DMS53 treated with DMSO at 0.1 percent for 48 hours (cell line): ENCODE measurements around the gene HDAC3.
"Not testable (repeated sequence)": the region's sequence is repeated elsewhere in the genome, so short reads cannot be mapped to it uniquely, and the experiment has no call there.

Experiments
- DNase-seq: peaks from one replicate; lab custom pipeline; 2025; ENCODE audit not compliant: unreplicated experiment; lab: John Stamatoyannopoulos, UW

HDAC3 gene

DNA sequence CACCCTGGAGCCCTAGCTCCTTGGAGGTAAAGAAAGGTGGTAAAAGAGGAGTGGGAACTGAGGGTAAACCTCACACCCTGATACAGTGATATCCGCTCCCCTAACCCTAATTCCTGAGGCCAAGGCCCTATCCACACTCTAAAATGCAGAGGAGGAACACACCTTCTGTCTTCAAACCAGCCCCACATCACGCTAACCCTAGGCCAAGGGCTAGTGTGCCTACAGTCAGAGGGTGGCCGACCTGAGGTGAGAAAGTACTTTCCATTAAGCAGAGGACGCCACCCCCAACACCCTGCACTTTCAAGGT, 590 bp downstream of the HDAC3 start:
- DNase-seq: no peak

DNA sequence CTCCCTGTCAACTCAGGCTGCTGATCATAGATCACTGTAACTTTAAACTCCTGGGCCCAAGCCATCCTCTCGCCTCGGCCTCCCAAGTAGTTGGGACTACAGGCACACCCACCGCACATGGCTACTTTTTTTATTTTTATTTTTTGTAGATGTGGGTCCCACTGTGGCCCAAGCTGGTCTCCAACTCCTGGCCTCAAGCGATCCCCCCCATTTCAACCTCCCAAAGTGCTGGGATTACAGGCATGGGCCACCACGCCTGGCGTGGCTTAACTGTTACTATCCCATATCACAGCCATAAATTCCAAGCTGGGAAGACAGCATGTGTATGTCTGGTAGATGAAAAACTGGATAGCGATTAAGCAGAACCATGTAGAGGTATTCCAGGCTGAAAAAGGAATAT, 1.0 kb downstream of the HDAC3 start:
- DNase-seq: no peak

DNA sequence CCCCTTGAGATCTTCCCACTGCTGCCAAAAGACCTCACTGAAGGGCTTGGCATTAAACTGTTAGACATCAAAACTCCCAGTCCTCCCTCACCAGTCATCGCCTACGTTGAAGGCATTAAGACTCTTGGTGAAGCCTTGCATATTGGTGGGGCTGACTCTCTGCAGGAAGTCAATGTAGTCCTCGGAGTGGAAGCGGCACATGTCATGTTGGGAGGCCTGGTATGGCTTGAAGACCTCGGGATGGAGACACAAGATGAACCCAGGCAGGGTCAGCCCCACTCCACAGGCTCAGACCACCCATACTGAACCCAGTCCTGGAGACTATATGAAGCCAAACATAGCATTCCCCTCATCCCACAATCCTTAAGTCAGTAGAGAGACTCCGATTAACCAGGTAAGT, 1.9 kb downstream of the HDAC3 start:
- DNase-seq: no peak

DNA sequence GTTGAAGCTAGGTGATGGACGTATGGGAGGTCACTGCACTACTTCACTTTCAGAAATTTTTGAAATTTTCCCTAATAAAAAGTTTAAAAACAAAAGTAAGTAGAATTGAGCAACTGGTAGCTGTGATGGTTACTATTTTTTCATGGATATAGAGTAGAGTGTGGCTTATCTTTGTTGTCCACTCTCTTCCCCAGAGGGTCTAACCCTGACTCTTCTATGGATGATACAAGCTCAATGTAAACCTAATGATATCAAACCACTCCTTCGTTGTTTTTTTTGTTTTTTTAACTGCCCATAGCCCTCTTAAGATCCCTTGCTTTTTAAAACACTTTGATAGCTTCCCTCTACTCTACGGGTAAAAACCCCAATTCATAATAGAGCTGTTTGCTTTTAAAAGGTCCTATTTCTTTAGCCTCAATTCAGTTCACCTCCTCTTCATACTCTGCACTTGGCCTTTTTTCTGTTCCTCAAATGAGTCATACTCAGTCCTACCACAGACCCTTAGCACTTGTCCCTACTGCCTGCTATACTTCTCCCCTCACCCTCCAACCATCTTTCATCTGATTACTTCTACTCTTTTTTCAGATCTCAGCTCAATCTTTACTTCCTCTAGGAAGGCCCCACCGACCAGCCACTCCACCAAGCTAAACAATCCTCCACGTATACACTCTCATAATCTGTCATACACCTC, 2.6 kb downstream of the HDAC3 start:
- DNase-seq: no peak

DNA sequence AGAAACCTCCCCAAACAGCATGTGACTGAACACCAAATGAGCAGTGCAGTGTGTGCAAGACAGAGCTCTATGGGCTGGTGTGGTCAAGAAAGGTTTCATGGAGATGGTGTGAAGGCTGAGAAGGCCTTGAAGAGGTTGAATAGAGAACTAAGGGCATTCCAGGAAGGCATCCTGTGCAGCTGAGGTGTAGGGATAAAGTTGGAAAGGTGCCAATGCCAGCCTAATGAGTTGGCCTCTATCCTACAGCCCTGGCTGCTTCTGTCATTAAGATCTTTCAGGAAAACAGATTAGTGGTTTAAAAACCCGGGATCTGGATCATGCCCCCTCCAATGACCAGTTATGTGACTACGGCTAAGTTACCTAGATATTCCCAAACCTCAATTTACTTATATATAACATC, 4.0 kb downstream of the HDAC3 start:
- DNase-seq: no peak

DNA sequence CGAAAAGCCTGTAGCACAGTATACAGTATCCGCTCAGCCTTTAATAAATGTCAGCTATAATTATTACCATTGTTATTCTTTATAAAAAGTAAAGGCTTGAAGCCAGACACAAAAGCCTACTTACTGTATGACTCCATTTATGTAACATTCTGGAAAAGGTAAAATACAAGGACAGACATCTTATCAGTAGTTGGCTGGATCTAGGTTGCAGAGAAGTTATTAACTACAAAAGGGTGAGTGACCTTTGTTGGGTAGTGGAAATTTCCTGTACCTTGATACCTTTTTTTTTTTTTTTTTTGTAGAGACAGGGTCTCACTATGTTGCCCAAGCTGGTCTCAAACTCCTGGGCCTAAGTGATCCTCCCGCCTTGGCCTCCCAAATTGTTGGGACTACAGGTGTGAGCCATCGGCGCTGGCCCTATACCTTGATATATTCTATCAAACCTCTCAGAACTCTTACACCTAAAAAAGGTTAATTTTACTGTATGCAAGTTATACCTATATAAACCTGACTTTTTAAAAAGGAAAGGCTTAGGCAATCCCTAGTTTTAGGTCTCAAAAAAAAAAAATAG, 6.0 kb downstream of the HDAC3 start:
- DNase-seq: no peak

DNA sequence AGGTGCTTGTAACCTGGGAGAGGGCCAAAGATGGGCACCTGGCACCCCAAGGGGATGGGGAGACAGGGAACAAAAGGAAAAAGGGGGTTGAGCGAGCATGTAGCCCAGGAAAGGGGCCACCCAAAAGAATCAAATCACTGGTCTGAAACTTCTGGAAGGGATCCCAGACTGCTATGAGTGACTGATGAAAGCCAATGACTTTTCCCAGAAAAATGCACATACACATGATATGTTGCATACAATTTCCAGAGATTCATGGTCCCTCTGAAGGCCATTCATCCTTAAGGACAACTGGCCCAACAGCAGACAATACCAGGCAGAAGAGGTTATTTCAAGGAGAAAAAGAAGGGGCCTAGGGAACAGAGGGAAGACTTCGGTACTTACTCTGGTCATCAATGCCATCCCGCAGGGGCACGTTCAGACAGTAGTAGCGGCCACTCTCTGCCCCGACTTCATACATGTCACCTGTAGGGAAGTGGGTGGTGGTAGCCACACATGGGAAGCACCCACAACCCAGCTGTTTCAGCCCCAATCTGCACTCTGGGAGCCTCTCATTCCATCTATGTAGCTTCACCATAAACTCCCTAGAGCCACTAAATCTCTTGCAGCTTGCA, 8.4 kb downstream of the HDAC3 start:
- DNase-seq: no peak

DNA sequence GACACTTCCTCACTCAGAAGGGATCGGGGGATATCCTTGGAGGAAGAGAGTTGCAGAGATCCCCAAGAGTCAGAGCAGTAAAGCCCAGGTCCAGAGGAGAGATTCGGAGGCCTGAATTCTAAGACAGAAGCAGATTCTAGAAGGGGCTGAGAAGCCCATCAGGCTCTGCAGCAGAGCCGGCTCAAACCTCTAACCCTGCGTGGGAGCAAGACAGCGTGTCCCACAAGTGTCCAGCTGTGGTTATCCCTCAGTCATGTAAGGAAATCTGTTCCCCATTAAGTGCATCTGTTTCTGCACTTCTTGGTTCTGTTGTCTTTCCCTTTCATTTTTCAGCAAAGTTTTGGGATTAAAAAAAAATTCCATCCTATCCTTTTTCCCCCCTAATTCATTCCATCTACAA, 13.0 kb downstream of the HDAC3 start:
- DNase-seq: no peak

DNA sequence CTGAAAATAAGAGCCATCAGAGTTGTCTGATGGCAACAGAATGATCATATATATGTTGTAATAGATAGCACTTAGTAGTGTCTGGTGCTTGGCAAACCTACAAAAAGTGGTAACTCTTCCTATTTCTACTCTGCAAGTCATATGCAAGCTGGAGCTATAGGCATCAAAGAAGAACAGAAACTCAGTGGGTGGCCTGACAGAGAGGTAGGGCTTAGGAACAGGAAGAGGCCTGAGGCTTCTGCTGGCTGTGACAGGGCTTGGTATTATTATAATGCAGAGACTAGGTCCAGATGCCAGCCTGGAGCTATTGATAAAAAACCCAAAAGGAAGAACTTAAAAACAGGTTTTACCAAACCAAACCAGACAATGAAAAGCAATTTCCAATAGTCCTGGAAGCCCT, 13.5 kb downstream of the HDAC3 start:
- no peak for DNase-seq

DNA sequence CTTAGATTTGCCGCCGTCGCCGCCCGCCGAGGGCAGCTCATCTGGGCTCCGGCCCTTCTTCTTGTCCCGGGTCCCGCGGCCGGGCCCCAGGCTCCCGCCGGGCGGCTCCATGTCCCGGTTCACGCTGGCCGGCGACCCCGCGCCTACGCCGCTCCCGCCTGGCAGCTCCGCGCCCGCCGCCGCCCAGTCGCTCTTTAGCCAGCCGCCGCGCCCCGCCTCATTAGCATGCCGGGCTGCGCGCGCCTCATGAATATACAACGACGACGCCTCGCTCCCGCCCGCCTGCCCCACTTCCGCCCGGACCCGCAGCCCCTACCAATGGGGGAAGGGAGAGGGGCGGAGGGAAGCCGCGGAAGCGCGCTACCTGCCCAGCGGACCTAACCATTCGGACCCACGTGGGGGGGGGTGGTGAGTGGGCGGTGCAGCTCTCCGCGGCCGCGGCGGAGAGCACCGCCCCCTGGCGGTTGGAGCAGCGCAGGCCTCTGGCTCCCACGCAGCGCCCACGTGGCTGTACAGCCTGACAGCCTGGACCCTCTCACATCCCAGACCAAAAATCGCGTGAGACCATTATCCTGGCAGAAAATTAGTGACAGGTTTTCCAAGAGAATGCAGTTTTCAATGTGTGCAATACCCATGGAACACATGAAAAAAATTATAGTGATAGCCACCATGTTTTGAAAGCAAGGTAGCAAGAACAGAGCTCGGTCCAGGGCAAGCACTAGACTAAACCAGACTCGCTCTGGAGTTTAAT, 17.7 kb downstream of the HDAC3 start, which contains the start of gene DIAPH1:
DIAPH1 (minus strand) TSS at position 197 of the 751 bp plus-strand sequence; CDS start at position 111, 86 bp downstream.
- peak; percentile 94 for DNase-seq

DNA sequence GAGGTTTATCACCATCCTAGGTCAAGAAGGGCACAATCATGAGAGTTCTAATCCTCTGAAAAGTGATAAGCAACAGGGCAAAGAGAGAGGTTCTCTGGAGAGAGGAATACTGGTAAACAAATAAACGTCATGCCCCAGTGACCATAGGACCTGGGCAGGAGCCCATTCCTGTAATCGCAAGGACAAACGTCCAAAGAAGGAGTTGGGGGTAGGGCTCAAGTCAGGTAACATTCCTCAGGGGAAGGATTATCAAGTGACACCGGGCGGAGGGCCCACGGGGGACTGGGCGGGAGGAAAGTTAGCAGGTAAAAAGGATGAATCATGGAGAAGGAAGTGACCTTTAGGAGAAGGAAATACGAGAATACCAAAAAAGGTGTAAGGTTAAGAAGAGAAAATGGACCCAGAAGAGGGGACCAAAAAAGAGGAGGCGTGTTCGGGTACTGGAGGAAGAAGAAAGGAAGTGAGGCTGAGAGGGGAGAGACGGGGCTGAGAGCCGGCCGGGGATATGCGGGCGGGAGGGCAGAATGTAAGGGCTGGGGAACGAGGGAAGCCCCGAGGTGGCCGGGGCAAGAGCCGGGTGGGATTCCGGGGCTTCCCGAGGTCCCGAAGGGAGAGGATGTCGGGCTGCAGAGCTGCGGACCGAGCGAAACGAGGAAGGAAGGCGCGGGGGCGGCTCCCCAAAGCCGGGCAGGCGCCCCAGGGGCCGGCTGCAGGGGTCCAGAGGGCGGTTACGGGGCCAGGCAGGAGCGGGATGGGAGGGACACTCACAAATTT, 18.4 kb downstream of the HDAC3 start:
- peak; percentile 60 for DNase-seq

DNA sequence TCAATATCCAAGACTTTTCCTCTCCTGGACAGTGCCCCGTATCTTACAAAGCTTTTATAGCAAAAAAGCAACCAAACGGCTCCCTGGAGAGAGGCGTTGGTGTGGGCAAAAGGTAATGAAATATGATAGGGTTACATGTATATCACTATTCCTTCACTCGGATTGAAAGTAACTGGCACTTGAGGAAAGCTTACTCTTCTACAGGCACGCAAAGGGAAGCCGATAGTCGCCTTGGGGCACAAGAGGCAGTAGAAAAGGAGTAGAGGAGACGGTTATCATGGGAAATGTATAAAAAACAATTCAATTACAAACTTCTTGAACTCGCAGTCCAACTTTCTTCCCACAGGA, 19.0 kb downstream of the HDAC3 start:
- no peak for DNase-seq

DNA sequence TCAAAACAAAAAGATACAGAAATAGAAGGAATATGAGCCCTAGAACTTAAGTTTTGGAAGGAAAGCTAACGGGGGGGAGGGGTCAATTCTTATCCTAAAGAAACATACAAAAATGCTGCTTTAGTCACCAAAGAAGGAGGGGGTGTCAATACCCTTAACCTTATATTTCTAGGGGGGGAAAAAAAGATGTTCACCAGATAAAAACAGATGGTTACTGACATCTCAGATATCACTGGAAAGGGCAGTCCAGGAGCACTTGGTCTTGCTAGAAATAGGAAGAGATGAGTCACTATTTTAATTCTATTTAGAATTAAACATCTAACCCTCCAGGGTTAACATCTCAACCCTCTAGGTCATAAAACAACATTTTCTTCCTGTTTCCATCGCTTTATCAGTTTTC, 19.5 kb downstream of the HDAC3 start:
- no peak for DNase-seq

DNA sequence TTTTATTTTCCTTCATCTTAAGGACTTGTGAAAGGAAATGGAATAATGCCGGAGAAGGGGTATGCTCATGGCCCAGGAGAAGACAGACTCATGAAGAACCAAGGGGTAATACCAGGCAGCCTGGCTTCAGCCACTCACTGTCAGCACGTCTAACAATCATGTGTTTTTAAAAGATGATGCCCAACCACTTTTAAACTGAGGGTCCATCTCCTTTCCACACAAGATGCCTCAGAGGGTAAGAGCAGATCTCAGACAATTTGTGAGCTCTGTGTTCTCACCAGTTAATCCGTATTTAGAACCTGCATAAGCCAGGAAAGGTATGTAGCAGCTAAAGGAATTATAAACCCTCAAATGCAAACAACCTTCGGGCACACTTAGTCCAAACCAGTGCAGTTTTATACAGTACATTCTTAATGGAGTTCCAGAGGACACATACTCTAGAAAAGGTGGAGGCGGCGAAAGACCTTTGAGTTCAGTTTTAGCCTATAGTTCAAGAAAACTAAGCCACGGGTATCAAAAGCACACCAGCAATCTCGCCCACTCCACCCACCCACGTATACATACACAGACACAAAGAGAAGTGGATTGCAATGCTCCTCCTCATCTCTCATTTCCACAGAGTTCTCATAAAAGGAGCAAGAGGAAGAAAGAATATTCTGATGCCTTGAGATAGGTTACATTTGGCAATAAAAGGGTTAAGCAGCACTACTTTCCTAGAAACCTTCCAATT, 20.5 kb downstream of the HDAC3 start:
- DNase-seq: no peak

DNA sequence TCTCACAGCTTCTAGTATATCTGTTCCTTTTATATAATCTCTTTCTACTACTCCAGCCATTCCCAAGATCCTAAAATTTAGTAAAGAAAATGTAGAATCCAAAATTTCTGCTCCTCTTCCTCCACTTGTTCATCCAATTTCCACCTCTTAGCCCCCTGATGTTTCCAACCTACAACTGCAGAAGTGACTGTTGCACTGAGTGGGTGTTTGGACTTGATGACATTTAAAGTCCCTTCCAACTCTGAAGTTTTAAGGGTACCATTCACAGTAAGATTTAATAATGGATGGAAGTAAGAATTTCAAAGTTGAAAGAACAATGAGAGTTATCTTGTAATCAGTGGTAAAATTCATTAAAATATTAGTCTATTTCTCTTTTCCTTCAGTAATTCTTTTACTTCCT, 23.3 kb downstream of the HDAC3 start:
- no peak for DNase-seq

DNA sequence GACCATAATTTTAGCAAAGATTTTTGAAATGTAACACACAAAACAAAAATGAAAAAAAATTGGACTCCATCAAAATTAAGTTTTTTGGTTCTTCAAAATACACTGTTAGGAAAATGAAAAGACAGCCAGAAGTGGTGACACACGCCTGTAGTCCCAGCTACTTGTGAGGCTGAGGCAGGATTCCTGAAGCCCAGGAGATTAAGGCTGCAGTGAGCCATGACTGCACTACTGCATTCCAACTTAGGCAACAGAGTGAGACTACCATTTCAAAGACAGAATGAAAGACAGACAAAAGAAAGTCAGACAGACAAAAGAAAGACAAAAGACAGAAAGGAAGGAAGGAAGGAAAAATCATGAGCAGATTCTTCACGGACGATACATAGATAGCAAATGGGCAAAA, 25.4 kb downstream of the HDAC3 start:
- no peak for DNase-seq

DNA sequence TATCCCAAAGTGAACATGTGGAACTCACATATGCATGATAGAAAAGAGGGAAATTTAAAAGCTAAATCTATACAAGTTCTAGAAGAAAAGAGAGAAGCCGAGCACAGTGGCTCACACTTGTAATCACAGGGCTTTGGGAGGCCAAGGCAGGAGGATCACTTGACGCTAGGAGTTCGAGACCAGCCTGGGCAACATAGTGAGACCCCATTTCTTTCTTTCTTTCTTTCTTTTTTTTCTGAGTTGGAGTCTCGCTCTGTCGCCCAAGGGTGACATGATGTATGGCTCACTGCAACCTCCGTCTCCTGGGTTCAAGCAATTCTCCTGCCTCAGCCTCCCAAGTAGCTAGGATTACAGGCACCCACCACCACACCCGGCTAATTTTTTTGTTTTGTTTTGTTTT, 26.7 kb downstream of the HDAC3 start:
- not testable (repeated sequence) for DNase-seq

DNA sequence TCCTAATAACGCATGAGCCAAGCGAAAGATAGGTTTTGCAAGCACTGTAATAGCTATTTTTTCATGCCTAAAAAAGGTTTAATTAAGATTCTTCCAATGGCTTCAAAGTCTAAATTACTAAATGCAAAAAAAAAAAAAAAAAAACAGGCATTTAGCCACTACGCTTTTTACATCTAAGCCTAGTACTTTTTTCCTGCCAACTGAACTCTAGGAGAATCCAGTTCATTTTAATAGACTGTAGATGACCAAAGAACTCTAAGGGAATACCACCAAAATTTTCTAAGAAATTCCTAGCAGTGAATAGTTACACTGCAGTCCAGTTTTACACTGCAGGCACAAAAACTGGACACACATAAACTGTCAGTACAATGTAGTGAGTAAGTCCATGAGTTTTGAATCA, 27.6 kb downstream of the HDAC3 start:
- DNase-seq: no peak

DNA sequence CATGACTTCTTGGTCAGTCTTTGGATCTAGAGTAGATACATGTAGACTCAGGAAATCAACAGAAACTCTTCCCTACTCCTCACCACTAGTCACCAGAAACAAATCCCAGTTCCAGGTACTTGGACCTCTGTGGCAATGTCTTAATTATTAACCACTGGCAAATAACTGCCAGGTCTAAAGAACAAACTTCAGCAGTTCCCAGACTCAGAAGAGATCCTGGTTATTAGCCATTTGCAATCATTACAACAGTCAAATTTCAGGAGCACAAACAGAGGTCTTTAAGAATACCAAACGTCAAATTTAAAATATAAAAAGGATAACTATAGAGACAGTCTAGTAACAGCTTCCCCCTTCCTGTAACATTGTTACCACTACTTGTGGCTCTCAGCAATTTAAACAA, 28.1 kb downstream of the HDAC3 start:
- no peak for DNase-seq

DNA sequence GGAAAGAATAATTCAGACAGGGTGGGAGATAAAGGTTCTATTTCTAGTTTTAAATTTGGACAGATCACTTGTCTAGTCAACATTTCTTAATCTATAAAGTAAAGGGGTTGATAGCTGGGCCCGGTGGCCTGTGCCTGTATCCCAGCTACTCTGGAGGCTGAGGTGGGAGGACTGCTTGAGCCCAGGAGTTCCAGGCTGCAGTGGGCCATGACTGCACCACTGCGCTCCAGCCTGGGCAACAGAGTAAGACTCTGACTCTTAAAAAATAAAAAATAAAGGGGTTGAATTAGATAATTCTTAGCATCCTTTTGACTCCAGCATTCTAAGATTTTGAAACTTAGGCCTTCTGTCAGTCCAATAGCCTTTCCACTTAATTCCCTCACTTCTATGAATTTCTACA, 28.6 kb downstream of the HDAC3 start:
- no peak for DNase-seq
